Uterus (tissue), 2 donors: ENCODE data around the gene HSF2.

Experiments
- POLR2A ChIP-seq, 2 donors: fragments of 450-650 bp; IDR thresholded peaks; one replicate each; pipeline ENCODE4 v1.6.1; 2016; ENCODE audit warnings: antibody characterized with exemption in 2 of 2, mild to moderate bottlenecking in 1 of 2, moderate library complexity in 1 of 2
- TF ChIP-seq, protein P1 (sequence below), 4 experiments: fragments of 200-600 bp in 2 of 4; fragments of 450-650 bp in 2 of 4; sonication (generic) in 2 of 4; IDR thresholded peaks; one replicate each; pipeline ENCODE4 v1.5.1; 2016 to 2019; ENCODE audit warnings: antibody characterized with exemption in 4 of 4, mild to moderate bottlenecking in 2 of 4, moderate library complexity in 1 of 4

DNA sequence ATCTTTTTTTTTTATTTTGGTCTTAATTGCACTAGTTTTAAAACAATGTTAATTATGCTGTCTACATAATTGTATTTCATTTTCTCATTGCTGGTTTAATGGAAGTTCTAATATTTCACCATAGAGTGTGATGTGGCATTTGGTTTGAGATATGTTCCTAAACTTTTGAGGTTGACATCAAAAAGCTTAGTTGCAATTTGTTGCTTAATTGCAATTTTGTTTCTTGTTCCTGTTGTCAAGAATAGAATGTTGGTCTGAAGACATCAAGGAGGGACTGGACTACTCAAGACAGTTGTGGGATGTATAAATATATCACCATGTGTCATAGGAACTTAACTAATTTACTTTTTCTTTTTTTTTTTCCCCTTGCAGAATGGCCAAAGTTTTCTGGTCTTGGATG lies 12.5 kb downstream of the HSF2 start:
- TF ChIP-seq, protein P1, sequence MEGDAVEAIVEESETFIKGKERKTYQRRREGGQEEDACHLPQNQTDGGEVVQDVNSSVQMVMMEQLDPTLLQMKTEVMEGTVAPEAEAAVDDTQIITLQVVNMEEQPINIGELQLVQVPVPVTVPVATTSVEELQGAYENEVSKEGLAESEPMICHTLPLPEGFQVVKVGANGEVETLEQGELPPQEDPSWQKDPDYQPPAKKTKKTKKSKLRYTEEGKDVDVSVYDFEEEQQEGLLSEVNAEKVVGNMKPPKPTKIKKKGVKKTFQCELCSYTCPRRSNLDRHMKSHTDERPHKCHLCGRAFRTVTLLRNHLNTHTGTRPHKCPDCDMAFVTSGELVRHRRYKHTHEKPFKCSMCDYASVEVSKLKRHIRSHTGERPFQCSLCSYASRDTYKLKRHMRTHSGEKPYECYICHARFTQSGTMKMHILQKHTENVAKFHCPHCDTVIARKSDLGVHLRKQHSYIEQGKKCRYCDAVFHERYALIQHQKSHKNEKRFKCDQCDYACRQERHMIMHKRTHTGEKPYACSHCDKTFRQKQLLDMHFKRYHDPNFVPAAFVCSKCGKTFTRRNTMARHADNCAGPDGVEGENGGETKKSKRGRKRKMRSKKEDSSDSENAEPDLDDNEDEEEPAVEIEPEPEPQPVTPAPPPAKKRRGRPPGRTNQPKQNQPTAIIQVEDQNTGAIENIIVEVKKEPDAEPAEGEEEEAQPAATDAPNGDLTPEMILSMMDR (IDR thresholded peaks at IDR 0.05): no peak
- TF ChIP-seq POLR2A (IDR thresholded peaks at IDR 0.05): no peak
